Transverse colon (tissue), 4 donors: ENCODE measurements around the gene OLFM3.

ENCODE experiments used
- POLR2AphosphoS5 ChIP-seq, 3 donors: sonication (generic); formaldehyde crosslinking; IDR thresholded peaks; one replicate each; pipeline ENCODE4 v1.6.1; 2016; ENCODE audit warnings: antibody characterized with exemption in 3 of 3
- TF ChIP-seq, protein P1 (sequence below), 5 experiments: fragments of 200-600 bp in 3 of 5; fragments of 450-650 bp in 2 of 5; sonication (generic) in 3 of 5; IDR thresholded peaks; 1 replicate in 2 of 5; 2 replicates in 3 of 5; pipeline ENCODE4 v1.5.1; 2016 to 2017; ENCODE audit warnings: antibody characterized with exemption in 5 of 5, inconsistent platforms in 3 of 5, mild to moderate bottlenecking in 2 of 5, moderate library complexity in 1 of 5

DNA sequence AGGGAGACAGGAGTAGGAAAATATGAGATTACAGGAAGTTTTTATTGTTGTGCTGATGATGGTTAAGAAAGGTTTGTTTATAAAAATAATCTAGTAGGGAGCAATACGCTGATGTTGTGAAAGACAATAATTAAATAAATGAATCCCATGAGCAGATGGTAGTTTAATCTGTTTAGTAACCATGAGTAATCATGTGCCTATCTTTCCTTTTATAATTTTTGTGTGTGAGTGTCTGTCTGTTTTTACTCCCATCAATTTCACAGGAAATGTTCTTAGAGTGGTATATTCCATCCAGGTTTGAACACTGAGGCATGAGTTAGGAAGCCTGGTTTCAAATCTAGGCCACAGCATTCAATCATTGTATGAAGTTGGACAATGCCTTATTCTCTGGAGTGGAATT, 180.5 kb downstream of the OLFM3 start:
- TF ChIP-seq, protein P1, sequence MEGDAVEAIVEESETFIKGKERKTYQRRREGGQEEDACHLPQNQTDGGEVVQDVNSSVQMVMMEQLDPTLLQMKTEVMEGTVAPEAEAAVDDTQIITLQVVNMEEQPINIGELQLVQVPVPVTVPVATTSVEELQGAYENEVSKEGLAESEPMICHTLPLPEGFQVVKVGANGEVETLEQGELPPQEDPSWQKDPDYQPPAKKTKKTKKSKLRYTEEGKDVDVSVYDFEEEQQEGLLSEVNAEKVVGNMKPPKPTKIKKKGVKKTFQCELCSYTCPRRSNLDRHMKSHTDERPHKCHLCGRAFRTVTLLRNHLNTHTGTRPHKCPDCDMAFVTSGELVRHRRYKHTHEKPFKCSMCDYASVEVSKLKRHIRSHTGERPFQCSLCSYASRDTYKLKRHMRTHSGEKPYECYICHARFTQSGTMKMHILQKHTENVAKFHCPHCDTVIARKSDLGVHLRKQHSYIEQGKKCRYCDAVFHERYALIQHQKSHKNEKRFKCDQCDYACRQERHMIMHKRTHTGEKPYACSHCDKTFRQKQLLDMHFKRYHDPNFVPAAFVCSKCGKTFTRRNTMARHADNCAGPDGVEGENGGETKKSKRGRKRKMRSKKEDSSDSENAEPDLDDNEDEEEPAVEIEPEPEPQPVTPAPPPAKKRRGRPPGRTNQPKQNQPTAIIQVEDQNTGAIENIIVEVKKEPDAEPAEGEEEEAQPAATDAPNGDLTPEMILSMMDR (IDR thresholded peaks at IDR 0.05), result no peak
- no peak for TF ChIP-seq POLR2AphosphoS5 (IDR thresholded peaks at IDR 0.05)
